Adrenal gland (tissue), 5 donors: ENCODE measurements around the gene ARMC2.

Experiments
- POLR2A ChIP-seq, 2 donors: fragments of 450-650 bp; IDR thresholded peaks; one replicate each; pipeline ENCODE4 v1.6.1; 2017; ENCODE audit warnings: antibody characterized with exemption in 2 of 2, mild to moderate bottlenecking in 2 of 2, moderate library complexity in 1 of 2
- TF ChIP-seq, protein P1 (sequence below), 6 experiments: fragments of 450-650 bp in 4 of 6; fragments of 200-600 bp in 2 of 6; sonication (generic) in 1 of 6; IDR thresholded peaks; 1 replicate in 5 of 6; 2 replicates in 1 of 6; pipeline versions ENCODE4 v1.5.1 to v1.8.0; 2016 to 2021; ENCODE audit warnings: antibody characterized with exemption in 6 of 6, mild to moderate bottlenecking in 2 of 6, moderate library complexity in 1 of 6
- donor health status: DM: no; HTN: no; CAD: no.

DNA sequence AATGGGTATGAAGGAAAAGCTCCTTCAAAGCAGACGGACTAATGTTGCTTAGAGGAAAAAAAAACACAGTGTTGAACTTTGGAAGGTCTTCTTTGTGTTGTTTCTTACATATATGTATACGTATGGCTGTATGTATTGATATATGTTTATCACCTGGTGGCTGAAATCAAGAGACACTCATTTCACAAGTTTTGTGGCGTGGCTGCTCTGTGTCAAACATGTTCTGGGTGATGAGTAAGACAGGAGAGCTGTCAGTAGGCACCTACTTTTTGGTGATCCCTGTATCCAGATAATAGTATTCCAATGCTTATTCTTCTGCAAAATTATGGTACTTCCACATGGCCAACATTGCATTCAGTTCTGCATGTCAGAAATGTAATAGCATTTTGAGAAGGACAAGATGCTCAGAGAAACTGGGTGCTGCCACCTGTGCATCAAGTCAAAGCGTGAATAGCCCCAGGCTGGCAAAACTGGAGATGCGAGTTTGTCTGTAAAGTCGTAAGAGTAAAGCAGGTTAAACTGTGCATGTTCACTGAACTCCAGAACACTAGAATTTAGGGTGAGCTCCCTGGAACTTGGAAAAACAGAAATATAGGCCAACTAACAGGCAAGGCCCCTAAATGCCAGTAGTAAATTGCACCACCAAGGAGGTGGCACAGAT, 67.9 kb downstream of the ARMC2 start:
- TF ChIP-seq POLR2A (IDR thresholded peaks at IDR 0.05), result no peak
- TF ChIP-seq, protein P1, sequence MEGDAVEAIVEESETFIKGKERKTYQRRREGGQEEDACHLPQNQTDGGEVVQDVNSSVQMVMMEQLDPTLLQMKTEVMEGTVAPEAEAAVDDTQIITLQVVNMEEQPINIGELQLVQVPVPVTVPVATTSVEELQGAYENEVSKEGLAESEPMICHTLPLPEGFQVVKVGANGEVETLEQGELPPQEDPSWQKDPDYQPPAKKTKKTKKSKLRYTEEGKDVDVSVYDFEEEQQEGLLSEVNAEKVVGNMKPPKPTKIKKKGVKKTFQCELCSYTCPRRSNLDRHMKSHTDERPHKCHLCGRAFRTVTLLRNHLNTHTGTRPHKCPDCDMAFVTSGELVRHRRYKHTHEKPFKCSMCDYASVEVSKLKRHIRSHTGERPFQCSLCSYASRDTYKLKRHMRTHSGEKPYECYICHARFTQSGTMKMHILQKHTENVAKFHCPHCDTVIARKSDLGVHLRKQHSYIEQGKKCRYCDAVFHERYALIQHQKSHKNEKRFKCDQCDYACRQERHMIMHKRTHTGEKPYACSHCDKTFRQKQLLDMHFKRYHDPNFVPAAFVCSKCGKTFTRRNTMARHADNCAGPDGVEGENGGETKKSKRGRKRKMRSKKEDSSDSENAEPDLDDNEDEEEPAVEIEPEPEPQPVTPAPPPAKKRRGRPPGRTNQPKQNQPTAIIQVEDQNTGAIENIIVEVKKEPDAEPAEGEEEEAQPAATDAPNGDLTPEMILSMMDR (IDR thresholded peaks at IDR 0.05), result no peak
